BLaER1 (cell line): ENCODE results near the gene PHLDB3.
"Not testable (repeated sequence)": the region's sequence is repeated elsewhere in the genome, so short reads cannot be mapped to it uniquely, and the experiment has no call there.

ENCODE experiments used
- H3K27ac ChIP-seq: shearing (Covaris generic); formaldehyde crosslinking; 2 replicates; pipeline ENCODE4 v1.8.1; 2022
- H3K27me3 ChIP-seq: shearing (Covaris generic); formaldehyde crosslinking; 2 replicates; pipeline ENCODE4 v1.8.1; 2022
- H3K36me3 ChIP-seq: shearing (Covaris generic); formaldehyde crosslinking; 2 replicates; pipeline ENCODE4 v1.8.1; 2022
- H3K4me1 ChIP-seq: shearing (Covaris generic); formaldehyde crosslinking; 2 replicates; pipeline ENCODE4 v1.8.1; 2022
- H3K4me2 ChIP-seq: shearing (Covaris generic); formaldehyde crosslinking; 2 replicates; pipeline ENCODE4 v1.8.1; 2022
- H3K4me3 ChIP-seq: shearing (Covaris generic); formaldehyde crosslinking; 2 replicates; pipeline ENCODE4 v1.8.1; 2022
- H3K9ac ChIP-seq: shearing (Covaris generic); formaldehyde crosslinking; 2 replicates; pipeline ENCODE4 v1.8.1; 2022
- H3K9me3 ChIP-seq: shearing (Covaris generic); formaldehyde crosslinking; 2 replicates; pipeline ENCODE4 v1.8.1; 2022
- H4K20me1 ChIP-seq: shearing (Covaris generic); formaldehyde crosslinking; 2 replicates; pipeline ENCODE4 v1.8.1; 2022
- Cebpa-rat ChIP-seq: shearing (Covaris generic); IDR thresholded peaks from 2 replicates; pipeline ENCODE4 v1.8.1; 2022

The PHLDB3 gene

DNA sequence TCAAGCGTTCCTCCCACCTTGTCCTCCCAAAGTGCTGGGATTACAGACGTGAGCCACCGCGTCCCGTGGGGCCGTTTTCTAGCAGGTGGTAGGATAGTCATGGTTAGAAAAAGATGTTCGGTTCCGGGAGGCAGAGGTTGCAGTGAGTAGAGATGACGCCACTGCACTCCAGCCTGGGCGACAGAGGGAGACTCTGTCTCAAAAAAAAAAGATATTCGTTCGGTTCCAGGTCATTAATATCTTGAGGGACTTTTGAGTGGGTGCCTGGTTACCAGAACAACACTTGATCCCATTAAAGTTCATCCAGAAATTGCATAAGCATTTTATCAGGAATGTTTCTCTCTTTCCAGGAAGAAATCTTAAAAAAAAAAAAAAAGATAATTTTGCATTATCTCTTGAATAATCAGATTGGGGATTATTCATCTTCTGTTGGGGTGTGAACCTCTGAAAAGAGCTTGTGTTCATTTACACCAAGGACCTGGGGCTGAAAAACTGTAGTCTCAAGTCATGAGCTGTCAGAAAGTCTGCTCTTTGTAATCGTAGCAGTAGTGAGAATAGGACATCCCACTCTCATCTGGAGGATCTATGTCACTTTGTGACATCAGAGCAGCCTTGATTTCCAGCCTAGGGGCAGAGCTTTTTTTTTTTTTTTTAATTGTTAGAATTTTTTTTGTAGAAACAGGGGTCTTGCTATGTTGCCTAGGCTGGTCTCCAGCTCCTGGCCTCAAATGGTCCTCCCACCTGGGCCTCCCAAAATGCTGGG, 23.5 kb upstream of the PHLDB3 start:
- Histone ChIP-seq H3K4me3 (peak overlapping the region; percentile 87), H3K27ac (peak overlapping the region; percentile 78), H3K4me2 (peak overlapping the region; percentile 91), H4K20me1 (peaks cover 15% of the 10 kb centered on the region), H3K4me1 (peaks cover 51% of the 10 kb centered on the region), H3K27me3 (no peaks in the 10 kb centered on the region), H3K36me3 (peaks cover 2% of the 10 kb centered on the region; the same call in 1 of the 2 replicates), H3K9ac (peak overlapping the region; percentile 88), H3K9me3 (no peaks in the 10 kb centered on the region)
- no peak for TF ChIP-seq Cebpa-rat

DNA sequence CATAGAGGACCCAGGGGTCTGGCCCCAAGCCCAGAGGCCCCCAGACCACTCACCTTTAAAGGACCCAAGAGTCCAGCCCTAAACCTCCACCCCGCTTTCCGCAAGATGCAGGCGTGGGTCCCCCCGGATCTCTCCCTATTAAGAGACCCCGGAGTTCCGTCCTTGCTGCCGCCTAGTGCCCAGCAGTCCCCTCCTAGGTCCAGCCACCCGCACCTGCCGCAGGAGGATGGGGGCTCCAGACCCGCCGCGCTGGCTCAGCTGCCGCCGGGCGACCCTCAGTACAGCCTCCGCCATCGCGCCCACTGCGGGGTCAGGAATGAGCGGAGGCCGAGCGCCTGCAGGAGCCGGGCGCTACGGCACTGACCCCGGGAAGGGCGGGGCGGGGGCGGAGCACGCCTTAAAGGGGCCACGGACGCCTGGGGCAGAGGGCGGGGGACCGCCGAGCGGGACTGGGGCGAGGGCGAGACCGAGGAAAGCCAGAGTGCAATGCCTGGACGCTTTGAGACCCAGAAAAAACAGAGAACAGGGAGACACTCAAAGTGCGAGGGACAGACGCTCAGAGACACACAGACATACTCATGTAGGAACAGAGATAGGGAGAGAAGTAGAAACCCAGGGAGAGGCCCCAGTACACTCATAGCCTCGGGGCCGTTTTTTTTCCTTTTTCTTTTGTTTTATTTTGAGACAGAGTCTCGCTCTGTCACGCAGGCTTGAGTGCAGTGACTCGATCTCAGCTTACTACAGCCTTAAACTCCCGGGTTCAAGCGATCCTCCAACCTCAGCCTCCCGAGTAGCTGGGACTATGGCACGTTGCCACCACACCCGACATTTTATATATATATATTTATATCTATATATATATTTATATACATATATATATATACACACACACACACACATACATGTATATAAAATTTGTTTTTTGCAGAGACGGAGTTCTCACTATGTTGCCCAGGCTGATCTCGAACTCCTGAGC, 22.6 kb upstream of the PHLDB3 start, which contains the start of gene ETHE1:
TSS of gene ETHE1 (minus strand) at position 318 of the 976 bp plus-strand sequence. CDS start at position 294, 24 bp downstream.
- no peaks in the 10 kb centered on the region for H3K9me3 ChIP-seq
- TF ChIP-seq Cebpa-rat = no peak
- H3K4me2 ChIP-seq = peak within 1 kb of the TSS; percentile 91
- H4K20me1 ChIP-seq = peaks cover 15% of the 10 kb centered on the region
- peak within 1 kb of the TSS; percentile 88 for H3K9ac ChIP-seq
- peaks cover 10% of the 10 kb centered on the region; the same call in 1 of the 2 replicates for H3K36me3 ChIP-seq
- H3K4me3 ChIP-seq = peak within 1 kb of the TSS; percentile 87
- H3K27me3 ChIP-seq = no peaks in the 10 kb centered on the region
- peaks cover 46% of the 10 kb centered on the region for H3K4me1 ChIP-seq
- peak within 1 kb of the TSS; percentile 78 for H3K27ac ChIP-seq

DNA sequence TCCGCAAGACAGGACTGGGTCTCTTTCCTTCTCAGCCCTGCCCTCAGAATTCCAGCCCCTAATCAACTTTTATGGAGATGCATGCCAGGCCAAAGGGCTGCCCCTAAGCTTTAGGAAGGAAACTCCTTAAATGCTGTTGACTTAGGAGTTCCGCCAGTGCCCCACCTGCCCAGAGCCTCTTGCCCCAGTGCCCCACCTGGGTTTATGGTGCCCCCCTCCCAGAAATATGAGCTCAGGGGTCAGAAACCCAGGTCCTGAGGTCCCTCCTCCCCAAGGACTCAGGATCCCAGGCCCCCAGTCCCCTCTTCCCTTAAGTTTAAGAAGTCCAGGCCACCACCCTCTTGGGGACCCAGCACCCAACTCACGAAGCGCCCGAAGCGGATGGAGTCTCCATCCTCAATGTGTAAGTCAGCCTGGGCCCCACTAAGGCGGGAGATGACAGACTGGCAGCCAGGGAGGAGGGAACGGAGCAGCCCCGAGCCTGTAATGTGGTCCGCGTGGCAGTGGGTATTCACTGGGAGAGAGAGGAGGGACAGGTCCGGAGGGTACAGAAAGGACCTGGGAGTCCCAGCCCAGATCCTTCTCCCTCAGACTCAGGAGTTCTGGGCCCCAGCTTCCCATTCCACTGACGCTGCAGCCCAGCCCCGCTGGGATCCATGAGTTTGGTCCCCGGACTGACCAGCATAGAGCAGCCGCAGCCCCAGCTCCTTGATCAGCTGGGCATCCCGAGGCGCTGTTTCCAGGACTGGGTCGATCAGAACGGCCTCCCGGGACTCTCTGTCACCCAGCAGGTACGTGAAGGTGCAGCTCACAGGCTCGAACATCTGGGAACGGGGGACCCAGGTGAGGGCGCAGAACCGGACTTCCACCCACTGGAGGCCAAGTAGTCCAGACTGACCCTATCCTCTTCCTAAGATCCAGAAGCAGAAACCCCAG, 21.6 kb upstream of the PHLDB3 start:
- Histone ChIP-seq H3K4me2 (peak overlapping the region; percentile 91), H3K9me3 (no peaks in the 10 kb centered on the region), H3K27me3 (no peaks in the 10 kb centered on the region), H3K4me1 (peaks cover 35% of the 10 kb centered on the region), H3K9ac (peak overlapping the region; percentile 88), H3K27ac (peak overlapping the region; percentile 78), H3K4me3 (peak overlapping the region; percentile 87), H4K20me1 (peaks cover 15% of the 10 kb centered on the region), H3K36me3 (peaks cover 19% of the 10 kb centered on the region; the same call in 1 of the 2 replicates)
- no peak for TF ChIP-seq Cebpa-rat

DNA sequence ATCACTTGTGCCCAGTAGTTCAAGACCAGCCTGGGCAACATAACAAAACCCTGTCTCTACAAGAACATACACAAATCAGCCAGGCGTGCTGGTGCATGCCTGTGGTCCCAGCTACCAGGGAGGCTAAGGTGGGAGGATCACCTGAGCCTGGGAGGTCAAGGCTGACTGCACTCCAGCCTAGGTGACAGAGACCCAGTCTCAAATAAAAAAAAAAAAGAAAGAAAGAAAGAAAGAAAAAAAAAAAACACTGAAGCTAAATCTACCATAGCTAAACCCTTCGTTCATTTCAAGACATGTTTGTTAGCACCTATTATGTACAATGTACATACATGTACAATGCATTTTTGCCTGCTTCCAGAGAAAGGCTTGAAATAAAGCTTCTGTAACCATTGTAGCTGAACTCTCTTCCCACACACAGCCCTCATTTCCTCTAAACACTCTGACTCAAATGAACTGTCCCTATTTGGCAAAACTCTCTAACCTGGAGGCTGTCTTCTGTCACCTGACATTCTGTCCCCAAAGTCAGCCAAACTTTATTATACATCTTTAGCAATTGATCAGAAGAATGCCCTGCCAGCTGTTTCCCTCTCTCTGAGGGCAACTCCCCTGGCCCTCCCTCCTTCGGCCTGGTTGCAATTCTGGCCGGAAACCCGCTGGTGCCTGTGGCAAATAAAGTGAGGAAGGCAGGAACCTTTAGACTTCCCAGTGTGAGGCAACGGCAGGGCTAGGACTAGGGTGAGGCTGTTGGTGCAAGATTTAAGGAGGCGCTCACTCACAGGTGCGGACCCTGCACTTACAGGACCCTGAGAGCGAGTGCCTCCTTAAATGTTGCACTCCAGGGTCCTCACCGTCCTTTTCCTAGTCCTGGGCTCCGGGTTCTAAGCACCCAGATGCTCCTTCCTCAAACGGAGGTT, 20.6 kb upstream of the PHLDB3 start:
- H3K36me3 ChIP-seq = peaks cover 25% of the 10 kb centered on the region
- H3K27ac ChIP-seq = peak overlapping the region; percentile 78
- TF ChIP-seq Cebpa-rat = no peak; the same call in 1 of the 2 replicates
- peak overlapping the region; percentile 87 for H3K4me3 ChIP-seq
- H3K4me1 ChIP-seq = peaks cover 33% of the 10 kb centered on the region
- H3K4me2 ChIP-seq = peak overlapping the region; percentile 91
- H3K27me3 ChIP-seq = no peaks in the 10 kb centered on the region
- no peaks in the 10 kb centered on the region for H3K9me3 ChIP-seq
- H3K9ac ChIP-seq = peak overlapping the region; percentile 88
- H4K20me1 ChIP-seq = peaks cover 15% of the 10 kb centered on the region

DNA sequence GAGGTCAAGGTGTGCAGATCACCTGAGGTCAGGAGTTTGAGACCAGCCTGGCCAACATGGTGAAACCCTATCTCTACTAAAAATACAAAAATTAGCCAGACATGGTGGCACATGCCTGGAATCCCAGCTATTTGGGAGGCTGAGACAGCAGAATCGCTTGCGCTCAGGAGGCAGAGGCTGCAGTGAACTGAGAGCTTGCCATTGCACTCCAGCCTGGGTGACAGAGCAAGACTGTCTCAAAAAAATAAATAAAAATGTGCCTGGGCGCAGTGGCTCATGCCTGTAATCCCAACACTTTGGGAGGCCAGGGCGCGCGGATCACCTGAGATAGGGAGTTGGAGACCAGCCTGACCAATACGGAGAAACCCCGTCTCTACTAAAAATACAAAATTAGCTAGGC, 19.1 kb upstream of the PHLDB3 start:
- H3K4me2 ChIP-seq, H3K4me3 ChIP-seq, H3K27me3 ChIP-seq, H3K9ac ChIP-seq, H3K27ac ChIP-seq, H3K9me3 ChIP-seq: not testable (repeated sequence)
- H3K36me3 ChIP-seq = peaks cover 30% of the 10 kb centered on the region
- peaks cover 15% of the 10 kb centered on the region for H4K20me1 ChIP-seq
- peaks cover 41% of the 10 kb centered on the region for H3K4me1 ChIP-seq

DNA sequence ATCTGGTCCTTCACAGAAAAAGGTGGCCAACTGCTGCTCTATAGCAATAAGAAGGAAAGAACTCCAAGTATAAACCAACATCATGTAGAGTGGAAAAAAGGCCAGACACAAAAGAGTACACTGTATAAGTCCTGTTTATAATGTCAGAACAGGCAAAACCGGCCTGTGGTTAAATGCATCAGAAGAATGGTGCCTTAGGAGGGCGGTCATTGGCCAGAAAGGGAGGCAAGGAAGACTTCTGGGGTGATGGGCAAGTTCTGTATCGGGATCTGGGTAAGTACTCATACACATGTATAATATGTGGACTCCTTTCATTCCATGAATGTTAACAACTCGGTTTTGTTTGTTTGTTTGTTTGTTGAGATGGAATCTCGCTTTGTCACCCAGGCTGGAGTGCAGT, 18.4 kb upstream of the PHLDB3 start:
- Histone ChIP-seq H3K4me1 (peaks cover 42% of the 10 kb centered on the region), H4K20me1 (peaks cover 15% of the 10 kb centered on the region), H3K27ac (no peak overlapping the region), H3K36me3 (peaks cover 30% of the 10 kb centered on the region), H3K4me3 (no peak overlapping the region), H3K27me3 (no peaks in the 10 kb centered on the region), H3K9me3 (no peaks in the 10 kb centered on the region), H3K4me2 (no peak overlapping the region), H3K9ac (no peak overlapping the region)
- TF ChIP-seq Cebpa-rat = no peak

DNA sequence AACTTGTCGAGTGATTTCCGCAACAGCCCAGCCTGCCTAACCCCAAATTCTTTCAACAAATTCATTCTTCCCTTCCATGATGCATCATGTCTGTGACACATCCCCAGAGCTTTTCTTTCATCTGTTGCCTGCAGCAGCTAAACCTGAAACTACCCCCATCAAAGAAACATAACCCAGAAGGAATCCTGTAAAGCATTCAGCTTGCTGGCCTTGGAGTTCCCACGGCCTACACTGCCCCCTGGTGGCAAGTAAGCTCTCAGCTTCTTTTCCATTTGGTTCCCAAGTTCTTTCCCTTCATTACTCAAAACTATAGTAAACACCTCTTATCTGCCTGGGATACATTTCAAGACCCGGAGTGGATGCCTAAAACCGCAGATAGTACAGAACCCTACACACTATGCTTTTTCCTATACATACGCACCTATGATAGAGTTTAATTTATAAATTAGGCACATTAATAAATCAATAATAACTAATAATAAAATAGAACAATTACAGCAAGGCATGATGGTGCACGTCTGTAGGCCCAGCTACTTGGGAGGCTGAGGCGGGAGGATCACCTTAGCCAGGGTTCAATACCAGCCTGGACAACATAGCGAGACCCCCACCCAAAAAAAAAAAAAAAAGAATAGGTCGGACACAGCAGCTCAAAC, 15.0 kb upstream of the PHLDB3 start:
- no peaks in the 10 kb centered on the region for H3K9me3 ChIP-seq
- peaks cover 27% of the 10 kb centered on the region for H3K4me1 ChIP-seq
- no peak overlapping the region for H3K9ac ChIP-seq
- H4K20me1 ChIP-seq = peaks cover 5% of the 10 kb centered on the region
- H3K27me3 ChIP-seq = no peaks in the 10 kb centered on the region
- no peak overlapping the region for H3K4me3 ChIP-seq
- no peak for TF ChIP-seq Cebpa-rat
- H3K36me3 ChIP-seq = peaks cover 55% of the 10 kb centered on the region
- peak overlapping the region; percentile 54 for H3K4me2 ChIP-seq
- no peak overlapping the region for H3K27ac ChIP-seq

DNA sequence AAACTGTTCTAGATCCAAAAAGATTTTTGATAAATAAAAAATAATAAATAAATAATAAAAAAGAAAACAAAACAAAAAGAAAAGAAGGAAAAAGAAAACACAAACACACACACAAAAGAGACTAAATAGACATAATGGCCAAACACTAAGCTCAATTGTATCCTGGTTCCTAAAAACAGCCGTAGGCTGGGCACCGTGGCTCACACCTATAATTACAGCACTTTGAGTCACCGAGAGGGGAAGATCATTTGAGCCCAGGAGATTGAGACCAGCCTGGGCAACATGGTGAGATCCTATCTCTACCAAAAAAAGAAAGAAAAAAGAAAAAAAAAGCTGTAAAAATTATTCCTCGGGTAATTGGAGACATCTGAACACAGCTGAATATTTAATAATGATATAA, 13.5 kb upstream of the PHLDB3 start:
- Histone ChIP-seq H3K36me3 (peaks cover 69% of the 10 kb centered on the region), H3K27me3 (no peaks in the 10 kb centered on the region), H3K4me1 (peaks cover 23% of the 10 kb centered on the region), H4K20me1 (no peaks in the 10 kb centered on the region), H3K9ac (no peak overlapping the region), H3K27ac (no peak overlapping the region), H3K4me3 (no peak overlapping the region), H3K4me2 (peak overlapping the region; percentile 54), H3K9me3 (no peaks in the 10 kb centered on the region)
- no peak for TF ChIP-seq Cebpa-rat

DNA sequence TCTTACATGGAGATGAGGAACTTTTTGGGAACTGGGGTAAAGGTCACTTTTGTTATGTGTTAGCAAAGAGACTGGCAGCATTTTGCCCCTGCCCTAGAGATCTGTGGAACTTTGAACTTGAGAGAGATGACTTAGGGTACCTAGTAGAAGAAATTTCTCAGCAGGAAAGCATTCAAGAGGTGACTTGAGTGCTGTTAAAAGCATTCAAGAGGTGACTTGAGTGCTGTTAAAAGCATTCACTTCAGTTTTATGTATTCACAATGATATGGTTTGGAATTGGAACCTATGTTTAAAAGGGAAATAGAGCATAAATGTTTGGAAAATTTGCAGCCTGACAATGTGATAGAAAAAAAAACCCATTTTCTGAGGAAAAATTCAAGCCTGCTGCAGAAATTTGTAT, 7.9 kb upstream of the PHLDB3 start:
- H3K9me3 ChIP-seq, H3K4me2 ChIP-seq, H3K27ac ChIP-seq, H3K27me3 ChIP-seq, H4K20me1 ChIP-seq, H3K9ac ChIP-seq, H3K4me1 ChIP-seq, H3K4me3 ChIP-seq: not testable (repeated sequence)
- H3K36me3 ChIP-seq = peaks cover 86% of the 10 kb centered on the region
